OCI-M1 (cell line): ENCODE results near the gene MYO1G.
"Not testable (repeated sequence)": the region's sequence is repeated elsewhere in the genome, so short reads cannot be mapped to it uniquely, and the experiment has no call there.

ENCODE experiments used
- DNase-seq: peaks from one replicate; lab custom pipeline; 2025; lab: John Stamatoyannopoulos, UW

Gene MYO1G

DNA sequence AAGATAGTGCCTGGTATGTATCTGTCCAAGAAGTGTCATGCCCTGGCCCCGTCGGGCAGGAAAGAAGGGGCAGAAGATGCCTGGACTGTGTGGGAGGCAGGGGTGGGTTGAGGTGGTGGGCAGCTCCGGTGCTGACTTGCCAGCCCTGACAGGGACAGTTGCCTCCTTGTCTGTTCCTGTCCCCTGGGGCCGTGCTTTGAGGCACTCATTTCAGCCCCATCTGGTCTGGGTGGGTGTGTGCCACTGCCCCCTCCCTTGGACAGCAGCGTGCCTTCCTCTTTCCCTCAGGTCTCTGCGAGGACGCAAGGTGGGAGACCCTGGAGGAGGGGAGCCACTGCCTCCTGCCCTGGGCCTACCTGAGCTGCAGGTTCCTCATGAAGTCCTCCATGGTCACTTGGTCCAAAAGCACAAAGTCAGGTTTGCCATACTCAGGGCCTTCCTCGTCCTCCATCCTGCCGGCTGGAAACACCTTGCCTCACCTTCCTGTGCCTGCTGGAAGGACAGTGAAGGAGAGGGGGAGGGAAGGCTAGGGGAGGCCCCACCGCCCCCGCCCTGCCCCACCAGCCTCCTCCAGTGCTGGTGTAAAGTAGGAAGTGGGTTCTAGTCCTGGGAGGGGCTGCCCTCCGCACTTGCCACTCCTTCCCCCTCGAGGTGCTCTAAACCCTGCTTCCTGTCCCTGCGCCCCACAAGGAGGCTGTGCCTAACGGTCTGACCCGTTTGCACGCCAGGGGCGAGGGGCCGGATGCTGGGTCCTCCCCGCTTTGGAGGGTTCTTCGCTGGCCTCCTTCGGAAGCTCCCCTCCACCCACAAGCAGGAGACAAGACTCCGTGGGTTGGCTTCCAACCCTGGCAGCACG lies at the start of gene MYO1G:
Gene MYO1G (minus strand): TSS at position 505 of the 856 bp plus-strand sequence. CDS start 54 bp downstream, at position 451.
- no peak for DNase-seq

DNA sequence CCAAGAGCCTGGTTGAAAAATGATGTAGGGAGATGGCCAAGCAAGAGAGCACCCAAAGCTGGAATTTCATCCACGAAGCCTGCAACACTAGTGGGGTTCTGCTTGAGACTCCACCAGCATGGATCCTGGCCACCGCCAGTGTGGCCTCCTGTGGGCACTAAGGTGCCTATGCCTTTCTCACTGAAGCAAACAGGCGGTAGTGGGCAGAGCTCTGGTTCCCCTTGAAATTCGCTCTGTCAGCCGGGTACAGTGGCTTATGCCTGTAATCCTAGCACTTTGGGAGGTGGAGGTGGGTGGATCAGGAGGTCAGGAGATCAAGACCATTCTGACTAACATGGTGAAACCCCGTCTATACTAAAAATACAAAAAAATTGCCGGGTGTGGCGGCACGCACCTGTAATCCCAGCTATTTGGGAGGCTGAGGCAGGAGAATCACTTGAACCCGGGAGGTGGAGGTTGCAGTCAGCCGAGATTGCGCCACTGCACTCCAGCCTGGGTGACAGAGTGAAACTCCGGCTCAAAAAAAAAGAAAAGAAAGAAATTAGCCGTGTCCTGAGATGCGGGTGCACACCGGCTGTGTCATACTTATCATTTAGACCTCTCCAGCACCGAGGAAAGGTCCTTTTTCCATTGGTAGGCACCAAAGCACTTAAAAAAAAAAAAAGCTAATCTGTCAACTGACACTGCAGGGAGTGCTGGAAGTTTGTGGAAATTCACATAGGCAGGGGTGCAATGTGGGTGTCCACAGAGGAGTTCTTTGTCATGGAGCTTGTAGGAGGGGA lies 49.5 kb upstream of the MYO1G start:
- no peak for DNase-seq

DNA sequence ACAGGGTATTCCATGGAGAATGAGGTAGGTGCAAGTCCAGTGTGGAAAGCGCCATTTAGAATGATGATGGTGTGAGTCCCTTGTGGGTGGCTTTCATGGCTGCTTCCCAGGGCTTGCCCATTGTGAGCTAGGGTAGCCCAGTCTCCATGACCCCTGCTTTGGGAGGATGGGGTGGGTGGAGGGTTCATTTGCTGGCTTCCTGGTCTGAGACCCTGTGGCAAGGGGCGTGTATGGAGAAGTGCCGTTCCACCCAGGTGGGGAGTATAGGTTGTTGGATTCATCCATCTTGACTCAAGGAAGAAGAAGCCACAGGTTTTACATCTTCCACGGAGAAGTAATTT lies 48.9 kb upstream of the MYO1G start:
- no peak for DNase-seq

DNA sequence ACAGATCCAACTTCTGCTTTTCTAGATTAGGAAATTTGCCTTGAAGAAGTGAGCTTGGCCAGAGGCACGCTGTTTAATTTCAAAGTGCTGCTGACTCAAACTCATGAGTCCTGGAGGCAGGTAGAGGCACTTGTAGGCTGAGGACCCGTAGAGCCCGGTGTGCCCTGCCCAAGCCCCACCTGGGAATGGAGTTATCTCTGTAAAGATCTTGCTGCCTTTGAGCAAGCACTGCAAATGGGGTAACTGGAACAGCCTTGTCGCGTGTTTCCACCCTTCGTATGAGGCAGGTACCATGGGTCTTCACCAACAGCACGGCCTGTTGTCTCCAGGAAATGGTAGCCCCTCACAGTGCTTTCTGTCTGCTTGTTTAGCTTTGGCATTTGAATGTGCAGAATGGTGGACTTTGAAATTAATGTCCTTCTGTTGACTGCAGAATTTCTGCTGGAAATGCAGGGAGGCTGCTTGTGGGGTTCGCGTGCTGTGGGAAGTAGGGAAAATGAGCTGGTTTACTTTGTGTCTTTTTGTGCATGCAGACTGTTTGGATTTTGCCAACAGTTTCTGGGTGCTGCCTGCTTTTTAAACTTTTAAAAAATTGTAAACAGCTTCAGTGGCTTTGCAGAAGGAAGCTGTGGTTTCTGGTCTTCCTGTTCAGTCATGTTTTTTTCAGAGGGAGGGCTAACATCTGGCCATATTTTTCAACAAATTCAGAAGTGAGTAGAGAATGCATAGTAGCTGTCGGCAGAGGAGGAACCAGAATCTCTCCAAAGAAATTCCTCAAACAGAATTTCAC lies 48.4 kb upstream of the MYO1G start:
- peak; percentile 77 for DNase-seq

DNA sequence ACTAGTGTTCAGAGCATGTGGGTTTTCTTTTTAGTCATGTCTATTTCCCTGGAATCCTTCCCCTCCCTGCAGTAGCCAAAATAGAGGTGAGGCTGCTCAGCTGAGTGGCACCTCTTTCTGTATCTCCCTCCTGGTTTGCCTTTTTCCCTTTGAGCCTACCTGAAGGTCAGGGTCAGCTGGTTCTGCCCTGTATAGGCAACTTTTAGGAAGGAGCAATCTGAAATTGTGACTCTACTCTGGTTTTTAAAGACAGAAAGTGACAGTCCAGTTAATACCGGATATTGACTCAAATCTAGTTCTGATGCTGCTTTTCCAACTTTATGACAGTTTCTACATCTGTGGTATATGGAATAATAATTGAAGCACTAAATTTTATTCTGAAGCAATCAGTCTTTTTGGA lies 47.2 kb upstream of the MYO1G start:
- DNase-seq, result no peak

DNA sequence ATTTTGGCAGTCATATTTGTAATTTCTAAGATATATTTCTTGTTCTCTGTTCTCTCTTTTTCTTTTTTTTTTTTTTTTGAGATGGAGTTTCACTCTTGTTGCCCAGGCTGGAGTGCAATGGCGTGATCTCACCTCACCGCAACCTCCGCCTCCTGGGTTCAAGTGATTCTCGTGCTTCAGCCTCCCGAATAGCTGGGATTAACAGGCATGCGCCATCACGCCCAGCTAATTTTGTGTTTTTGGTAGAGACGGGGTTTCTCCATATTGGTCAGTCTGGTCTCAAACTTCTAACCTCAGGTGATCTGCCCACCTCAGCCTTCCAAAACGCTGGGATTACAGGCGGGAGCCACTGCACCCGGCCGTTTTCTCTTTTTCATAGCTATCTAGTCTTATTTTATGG lies 46.7 kb upstream of the MYO1G start:
- DNase-seq, result not testable (repeated sequence)

DNA sequence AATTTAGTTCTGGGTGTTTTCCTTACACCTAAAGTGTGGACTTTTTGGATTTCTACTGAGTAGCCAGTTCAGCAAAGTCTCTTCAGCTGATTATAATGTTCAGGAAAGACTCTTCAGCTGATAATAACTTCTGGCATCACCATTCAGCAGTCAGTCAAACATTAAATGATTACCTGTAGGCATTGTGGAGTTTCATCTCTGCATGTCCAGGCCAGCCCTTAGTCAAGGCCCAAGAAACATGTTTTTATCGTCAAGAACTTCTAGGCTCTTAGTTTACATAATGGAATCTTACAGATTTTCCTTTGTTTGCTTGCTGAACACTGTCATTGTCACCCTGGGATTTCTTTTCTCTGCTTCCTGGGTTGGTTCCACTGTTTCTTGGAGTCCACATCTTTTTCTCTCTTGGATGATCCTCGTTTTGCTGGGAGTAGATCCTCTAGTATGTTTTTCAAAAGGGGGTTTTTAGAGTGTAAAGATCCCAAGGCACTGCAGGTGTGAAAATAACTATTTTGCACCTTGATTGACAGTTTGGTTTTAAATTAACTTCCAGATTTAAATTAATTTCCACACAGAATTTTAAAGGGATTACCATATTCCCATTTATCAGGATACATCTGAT lies 45.4 kb upstream of the MYO1G start:
- DNase-seq, result no peak

DNA sequence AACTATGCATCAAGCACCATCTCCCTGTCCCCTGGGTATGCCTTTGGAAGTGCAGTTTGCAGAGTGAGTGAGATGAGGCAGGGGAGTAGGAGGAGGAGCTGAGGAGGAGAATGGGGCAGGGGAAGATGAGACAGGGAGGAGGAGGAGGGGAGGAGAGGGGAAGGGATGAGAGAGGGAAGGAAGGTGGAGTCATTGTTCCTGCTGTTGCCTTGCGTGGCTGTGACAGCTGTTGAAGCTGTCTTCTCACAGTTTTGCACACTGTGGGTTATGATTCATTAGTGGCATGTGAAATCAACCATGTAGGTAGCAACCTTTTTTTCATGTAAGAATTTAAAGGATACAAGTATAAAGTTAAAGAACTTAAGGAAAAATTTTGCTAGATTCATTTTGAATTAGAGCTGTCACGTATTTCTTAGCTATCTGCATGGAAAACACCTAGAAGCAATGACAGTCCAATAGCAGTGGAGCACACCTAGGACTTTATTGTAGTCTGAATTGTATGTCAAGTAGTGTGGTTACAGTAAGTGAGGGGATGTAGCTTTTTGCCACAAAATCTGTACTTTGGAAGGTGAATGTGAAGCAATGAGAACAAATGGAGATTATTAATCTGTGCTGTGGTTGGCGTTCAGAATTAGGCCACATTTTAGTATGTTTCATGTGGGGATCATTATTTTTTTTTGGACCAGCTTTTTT lies 42.9 kb upstream of the MYO1G start:
- DNase-seq, result peak; percentile 2

DNA sequence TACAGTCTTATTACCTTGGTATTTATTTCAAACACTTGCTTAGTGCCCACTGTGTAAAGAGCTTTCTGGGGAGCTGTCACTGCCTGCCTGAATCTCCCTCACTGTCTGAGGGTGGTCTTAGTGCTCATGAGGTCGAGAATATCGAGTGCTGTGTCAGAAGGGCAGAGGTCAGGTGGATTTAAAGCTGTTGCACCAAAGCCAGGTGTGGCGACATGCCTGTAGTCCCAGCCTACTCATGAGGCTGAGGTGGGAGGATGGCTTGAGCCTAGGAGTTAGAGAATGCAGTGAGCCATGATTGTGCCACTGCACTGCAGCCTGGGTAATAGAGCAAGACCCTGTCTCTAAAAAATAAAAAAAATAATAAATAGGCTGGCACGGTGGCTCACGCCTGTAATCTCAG lies 42.1 kb upstream of the MYO1G start:
- no peak for DNase-seq

DNA sequence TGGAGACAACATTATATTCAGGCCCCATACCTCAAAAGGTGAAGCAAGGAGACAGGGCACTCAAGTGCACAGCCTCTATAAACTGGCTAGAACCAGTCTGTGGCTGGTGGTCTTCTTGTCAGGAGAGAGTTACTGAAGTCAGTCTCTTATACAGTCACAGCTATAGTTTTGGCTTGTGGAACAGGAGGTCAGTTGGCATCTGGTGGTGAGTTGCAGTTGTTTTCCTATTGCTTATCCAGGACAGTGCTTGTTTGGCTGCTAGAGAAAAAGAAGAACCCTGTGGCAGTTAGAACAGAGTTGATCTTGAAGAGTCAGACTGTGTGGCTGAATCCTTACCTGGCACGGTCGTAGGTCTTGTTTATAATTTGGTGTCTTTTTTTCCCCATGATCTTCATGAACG lies 38.4 kb upstream of the MYO1G start:
- no peak for DNase-seq

DNA sequence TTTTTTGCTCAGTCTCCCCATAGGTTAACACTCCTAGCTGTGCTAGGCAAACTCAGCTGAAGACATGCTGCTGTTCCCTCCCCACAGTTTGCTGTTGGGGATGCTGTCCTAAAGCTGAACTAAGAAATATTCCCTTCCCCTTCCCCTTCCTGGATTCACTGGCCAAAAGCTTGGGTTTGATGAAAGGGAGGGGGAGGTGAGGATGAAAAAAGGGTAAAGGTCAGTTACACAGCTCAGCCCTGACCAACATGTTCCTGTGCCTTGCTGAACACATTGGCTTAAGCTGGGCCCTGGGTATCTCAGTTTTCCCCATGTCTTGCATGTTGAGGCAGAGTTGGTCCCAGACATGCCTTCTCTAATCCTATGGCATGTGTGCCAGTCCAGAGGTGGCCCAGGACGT lies 36.5 kb upstream of the MYO1G start:
- no peak for DNase-seq

DNA sequence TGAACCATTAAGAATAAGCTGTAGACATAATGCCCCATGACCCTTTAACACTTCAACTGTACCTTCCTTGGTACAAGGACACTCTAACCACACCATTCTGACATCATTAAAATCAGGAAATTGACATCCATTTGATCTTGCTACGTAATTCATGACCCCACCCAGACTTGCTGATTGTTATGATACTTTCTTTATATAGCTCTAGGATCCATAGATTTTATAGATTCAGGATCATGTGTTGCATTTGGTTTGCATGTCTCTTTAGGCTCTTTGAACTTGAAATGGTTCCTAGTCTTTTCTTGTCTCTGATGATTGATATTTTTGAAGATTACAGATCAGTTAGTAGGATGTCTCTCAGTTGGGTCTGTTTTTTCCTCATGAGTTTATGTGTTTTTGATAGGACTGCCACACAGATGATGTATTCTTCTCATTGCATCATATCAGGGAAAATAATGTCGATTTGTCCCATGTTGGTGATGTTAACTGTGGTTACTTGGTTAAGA lies 34.7 kb upstream of the MYO1G start:
- DNase-seq, result no peak

DNA sequence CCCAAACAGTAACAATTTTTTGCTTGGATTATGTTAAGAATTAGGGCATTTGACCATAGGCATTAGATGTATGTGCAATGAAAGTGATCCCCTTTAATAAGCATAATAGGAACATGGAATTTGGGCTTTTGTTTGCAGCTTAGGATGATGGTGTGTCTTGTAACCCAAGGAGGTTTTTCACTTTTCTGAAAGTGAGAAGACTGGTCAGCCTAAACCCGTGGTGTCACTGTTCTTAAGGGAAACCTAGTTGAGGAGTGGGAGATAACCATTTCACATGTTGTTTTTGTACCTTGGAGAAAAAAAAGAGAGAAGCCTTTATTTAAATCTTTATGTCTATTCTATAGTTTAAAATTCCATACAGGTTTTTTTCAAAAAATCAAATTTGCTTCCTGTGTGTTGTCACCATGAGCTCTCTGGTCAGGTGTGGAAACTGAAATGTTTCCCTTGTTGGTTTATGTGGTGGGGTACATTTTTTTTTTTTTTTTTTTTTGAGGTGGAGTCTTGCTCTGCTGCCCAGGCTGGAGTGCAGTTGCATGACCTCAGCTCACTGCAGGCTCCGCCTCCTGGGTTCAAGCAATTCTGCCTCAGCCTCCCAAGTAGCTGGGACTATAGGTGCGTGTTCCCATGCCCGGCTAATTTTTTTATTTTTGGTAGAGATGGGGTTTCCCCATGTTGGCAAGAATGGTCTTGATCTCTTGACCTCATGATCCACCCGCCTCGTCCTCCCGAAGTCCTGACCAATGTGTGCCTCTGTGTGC lies 28.9 kb upstream of the MYO1G start:
- DNase-seq, result no peak

DNA sequence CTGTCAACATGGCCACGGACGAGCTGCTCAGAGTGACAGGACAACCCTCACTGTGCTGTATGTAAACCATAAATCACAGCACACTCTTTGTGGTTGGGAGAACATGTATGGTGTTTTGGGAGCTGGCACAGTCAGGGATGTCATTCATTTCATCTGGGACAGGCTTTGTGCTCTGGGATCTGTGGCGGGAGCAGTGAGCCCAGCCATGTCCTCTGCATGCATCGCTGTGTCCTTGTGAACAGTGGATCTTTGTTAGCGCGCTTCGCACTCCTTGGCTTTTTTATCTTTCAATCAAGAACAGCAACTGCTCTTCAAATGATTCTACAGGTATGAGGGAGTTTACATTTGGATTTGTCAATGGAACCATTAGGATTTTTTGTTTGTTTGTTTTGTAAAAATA lies 28.3 kb upstream of the MYO1G start:
- no peak for DNase-seq

DNA sequence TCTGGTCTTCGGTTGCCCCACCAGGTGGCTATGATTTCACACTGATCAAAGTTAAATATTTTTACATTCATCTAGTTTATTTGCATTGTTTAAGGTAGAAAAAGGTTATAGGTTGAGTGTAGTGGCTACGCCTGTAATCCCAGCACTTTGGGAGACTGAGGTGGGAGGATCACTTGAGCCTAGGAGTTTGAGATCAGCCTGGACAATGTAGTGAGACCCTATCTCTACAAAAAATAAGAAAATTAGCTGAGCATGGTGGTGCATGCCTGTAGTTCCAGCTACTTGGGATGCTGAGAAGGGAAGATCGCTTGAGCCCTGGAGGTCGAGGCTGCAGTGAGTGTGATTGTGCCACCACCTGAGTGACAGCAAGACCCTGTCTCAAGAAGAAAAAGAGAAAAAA lies 25.0 kb upstream of the MYO1G start:
- DNase-seq, result no peak

DNA sequence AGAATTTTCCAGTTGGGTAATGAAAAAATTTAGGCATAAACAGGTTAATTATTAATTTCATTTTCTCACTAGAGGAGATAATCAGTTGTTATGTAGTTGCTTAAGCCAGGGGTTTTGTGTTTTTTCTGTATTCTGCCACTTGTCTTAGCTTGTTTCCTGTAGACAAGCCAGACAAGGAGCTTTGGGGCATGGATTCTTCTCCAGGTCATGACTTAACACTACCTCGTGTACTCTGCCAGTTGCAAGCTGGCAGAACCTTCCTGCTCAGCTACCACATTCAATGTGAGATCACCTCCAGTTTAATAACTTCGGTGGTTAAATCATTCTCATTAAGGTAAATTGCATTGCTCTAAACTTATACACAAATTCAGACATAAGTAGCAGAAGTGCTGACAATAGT lies 23.0 kb upstream of the MYO1G start:
- DNase-seq, result no peak

DNA sequence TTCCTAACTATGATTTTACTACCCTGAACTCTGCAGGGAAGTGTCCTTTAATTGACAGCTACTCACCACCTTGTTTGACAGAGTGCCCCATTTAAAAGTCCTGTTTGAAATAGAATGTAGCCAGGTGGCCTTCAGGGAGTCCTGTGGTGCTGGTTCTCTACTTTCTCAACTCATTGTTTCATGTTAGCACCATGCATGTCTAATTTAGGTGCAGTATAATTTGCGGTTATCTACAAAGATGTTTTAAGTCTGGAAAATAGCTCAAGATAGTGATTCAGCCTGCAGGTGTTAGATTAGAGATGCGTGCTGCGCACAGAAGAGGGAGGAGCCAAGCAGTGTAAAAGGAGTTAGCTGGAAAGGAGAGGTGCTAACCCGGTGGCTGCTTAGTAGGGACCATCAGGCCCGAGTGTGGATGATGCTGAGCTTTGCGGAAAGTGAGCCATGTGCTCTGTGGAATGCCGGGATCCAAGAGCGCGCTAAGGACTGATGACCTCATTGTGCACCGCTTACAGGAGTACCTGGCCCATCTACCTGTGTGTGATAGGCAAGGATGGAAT lies 22.4 kb upstream of the MYO1G start:
- DNase-seq, result peak; percentile 35

DNA sequence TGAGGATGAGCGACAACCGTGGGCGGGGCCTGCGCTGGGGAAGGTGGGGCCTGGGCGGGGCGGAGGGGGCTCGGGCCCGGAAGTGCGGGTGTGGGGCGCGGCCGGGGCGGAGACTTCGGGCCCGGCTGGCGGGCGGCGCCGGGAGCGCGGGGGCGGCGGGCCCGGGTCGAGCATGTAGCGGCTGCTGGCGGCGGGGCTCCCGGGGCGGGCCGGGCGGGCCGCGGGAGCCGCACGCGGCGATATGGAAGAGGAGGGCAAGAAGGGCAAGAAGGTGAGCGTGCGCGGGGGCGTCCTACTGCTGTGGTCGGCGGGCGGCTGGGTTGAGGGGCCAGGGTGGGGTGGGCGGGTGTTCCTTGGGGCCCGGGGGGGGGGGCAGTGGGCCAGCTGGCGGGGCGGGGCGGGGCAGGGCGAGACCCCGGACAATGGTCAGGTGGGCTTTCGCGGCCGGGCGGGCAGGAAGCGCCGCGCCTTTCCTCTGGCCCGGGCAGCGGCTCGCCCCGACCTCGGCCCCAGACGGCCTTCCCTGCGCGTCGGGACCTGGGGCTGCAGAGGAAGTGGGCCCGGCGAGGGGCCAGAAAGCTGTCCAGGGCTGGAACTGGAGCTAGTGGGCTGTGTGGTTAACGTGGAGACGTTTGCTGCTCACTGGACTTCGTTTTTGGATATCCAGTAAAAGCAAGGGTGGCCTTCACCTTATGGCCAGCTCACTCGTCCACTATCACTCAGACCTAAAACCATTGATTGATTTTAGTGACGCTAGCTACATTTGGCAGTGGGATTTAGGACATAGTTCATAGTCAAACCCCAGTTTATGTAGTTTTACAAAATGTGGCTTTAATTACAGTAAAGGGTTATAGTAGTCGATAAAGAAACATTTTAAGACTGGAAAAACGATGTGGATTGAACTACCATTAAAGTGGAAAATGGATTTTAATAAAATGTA lies 21.5 kb upstream of the MYO1G start, which contains the start of gene CCM2:
Gene CCM2 (plus strand): TSS at position 109 of the 940 bp plus-strand sequence. CDS start 133 bp downstream, at position 242.
- DNase-seq, result peak; percentile 43
